H7 (cell line): ENCODE measurements around the gene ZBTB5. TPM values are rescaled to one million over a fixed set of nuclear protein-coding genes. Genes with fewer than 3 reads are reported as not detected.

Experiments used
- DNase-seq: peaks from one replicate; pipeline ENCODE4 v3.0.0; 2012
- H3K27me3 ChIP-seq: 2 replicates; pipeline ENCODE4 v1.6.0; 2011; ENCODE audit warnings: mild to moderate bottlenecking, low read length; ENCODE audit not compliant: control insufficient read depth, insufficient read depth
- H3K36me3 ChIP-seq: replicated peaks from 2 replicates; pipeline ENCODE4 v1.5.1; 2011; ENCODE audit warnings: low read length; ENCODE audit not compliant: control insufficient read depth, insufficient read depth
- H3K4me3 ChIP-seq: 2 replicates; pipeline ENCODE4 v1.5.1; 2011; ENCODE audit warnings: low read depth, mild to moderate bottlenecking, control low read depth, low read length, moderate library complexity; ENCODE audit not compliant: insufficient read depth
- total RNA-seq: library from RNA; depleted of rRNA; stranded (reverse); fragments of >200 nt; shearing (Covaris generic); gene quantifications from 2 replicates; pipeline ENCODE4 v1.2.3, GENCODE V29; 2014

Gene ZBTB5
- total RNA-seq, 1 experiment from 2014 or later, result 15.6 TPM

DNA sequence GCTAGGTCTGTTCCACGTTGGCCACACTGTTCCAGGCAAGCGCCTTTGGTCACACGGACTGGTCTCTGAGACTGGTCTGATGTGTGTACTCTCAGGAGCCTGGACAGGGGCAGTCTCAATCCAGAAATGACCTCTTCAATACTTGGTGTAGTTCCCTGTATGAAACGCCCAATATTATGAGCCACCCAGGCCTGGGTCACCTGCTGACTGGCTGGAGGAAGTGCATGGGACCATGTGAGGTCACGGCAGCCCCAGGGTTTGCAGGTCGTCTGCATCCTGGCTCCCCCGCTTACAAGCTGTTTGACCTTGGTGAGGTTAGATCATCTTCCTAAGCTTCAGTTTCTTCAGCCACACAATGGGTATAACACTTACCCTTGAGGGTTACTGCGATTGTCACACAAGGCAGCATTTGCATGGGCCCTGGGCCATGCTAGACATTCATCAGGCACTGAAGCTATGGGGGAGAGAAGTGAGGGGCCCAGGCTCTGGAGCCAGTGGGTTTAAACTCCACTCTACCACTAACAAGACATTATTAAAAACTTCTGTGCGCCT is 47.9 kb downstream of the ZBTB5 start:
- Histone ChIP-seq H3K27me3 (0 out of 2 replicates have a peak, but pooled peaks cover 2% of the 10 kb centered on the region), H3K36me3 (no peaks in the 10 kb centered on the region), H3K4me3 (no peak overlapping the region)
- DNase-seq, result no peak

DNA sequence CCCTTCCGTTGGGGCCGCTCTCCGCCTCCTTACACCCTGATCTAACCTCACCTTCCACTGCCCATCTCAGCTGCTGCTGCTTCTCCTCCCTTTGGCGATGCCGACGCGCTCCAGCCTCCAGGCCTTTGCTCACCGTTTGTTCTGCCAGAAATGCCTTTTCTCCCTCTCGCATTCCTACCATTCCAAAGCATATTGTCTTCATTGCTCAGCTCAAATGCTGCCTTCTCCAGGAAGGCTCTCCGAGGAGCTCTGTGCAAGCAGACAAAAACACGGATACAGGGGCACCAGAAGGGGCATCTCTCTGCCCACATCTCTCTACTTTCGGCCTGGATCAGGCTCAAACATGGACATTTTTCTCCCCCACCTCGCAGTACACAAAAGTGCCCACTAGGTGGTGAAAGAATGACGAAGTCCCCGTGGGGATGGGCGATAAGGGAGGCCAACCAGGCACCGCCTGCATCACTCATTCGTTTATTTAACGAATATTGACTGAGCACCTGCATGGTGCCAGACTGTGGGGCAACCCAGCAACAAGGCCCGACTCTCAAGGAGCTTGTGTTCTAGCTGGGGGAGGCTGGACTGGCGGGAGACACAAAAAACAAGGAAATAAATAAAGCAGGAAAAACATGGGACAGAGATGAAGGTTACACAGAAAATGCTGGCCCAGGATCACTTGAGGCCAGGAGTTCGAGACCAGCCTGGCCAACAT is 50.1 kb downstream of the ZBTB5 start:
- peak; percentile 85 for DNase-seq
- Histone ChIP-seq H3K4me3 (no peak overlapping the region), H3K27me3 (0 out of 2 replicates have a peak, but pooled peaks cover 2% of the 10 kb centered on the region), H3K36me3 (no peaks in the 10 kb centered on the region)

DNA sequence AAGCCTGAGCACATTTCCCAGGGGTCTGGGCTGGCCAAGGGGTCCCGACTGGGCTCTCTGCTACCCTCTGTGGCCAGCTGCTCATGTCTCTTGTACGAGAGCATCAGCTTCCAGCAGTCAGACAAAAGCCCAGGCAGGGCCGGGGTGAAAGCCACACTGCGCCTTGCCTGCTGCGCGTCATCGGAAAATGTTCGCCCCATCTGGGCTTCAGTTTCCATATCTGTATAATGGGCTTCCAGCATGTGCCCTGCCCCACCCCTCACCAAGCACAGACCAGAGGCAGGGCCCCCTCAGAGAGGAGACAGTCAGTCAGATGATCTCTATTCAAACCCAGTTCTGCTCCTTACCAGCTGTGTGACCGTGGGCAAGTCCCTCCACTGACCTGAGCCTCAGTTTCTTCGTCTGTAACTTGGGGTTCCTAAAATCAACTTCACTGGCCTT is 50.7 kb downstream of the ZBTB5 start:
- DNase-seq, result no peak
- H3K36me3 ChIP-seq, result no peaks in the 10 kb centered on the region
- H3K4me3 ChIP-seq, result no peak overlapping the region
- H3K27me3 ChIP-seq, result 0 out of 2 replicates have a peak, but pooled peaks cover 2% of the 10 kb centered on the region

DNA sequence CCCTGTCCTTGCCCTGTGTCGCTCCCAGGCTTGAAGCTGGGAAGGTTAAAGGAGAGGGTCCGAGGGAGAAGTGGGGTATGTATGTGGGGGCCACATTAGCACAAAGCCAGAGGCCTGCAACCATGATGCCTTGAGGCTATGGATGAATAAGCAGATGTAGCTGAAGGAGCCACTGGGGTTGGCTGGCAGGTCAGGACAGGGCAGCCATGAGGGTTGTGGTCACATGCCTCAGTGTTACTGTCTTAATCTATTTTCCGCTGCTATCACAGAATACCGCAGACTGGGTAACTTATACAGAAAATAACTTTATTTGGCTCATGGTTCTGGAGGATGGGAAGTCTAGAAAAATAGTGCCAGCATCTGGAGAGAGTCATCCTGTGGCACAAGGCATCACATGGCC is 51.9 kb downstream of the ZBTB5 start:
- DNase-seq, result no peak
- Histone ChIP-seq H3K27me3 (0 out of 2 replicates have a peak, but pooled peaks cover 2% of the 10 kb centered on the region), H3K36me3 (no peaks in the 10 kb centered on the region), H3K4me3 (no peak overlapping the region)

DNA sequence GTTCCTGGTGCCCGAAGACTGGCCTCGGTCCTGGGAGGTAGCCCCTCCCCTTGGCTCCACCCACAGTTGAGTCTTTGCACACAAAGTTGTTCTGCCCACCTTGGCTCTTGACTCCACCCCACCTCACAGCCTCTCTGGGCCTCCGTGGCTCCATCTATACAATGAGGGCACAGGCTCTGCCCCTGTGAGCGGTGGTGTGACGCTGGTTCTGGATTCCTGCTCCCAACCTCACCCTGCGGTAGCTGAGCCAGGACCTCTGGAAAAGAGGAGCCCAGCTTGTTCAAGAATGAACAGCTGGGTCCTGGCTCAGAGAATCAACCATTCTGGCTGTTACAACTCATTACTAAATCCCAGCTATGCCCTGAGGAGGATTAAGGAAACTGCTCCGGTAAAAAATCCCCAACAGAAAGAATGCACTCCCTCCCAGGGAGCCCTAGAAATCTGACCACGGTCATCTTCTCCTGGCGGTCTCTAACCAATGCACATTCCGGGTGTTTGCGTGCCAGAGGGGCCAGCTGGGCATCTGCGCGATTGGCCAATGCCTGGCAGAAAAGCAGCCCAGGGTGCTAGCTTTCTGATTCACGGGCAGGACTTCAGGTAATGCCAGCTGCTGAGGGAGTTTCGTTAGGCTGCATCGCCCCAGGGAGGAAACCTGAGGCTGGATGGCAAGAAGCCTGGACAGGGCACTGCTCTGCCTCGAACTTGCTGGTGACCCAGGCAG is 52.7 kb downstream of the ZBTB5 start:
- DNase-seq, result peak; percentile 60
- H3K4me3 ChIP-seq, result no peak overlapping the region
- H3K36me3 ChIP-seq, result no peaks in the 10 kb centered on the region
- H3K27me3 ChIP-seq, result 0 out of 2 replicates have a peak, but pooled peaks cover 2% of the 10 kb centered on the region

DNA sequence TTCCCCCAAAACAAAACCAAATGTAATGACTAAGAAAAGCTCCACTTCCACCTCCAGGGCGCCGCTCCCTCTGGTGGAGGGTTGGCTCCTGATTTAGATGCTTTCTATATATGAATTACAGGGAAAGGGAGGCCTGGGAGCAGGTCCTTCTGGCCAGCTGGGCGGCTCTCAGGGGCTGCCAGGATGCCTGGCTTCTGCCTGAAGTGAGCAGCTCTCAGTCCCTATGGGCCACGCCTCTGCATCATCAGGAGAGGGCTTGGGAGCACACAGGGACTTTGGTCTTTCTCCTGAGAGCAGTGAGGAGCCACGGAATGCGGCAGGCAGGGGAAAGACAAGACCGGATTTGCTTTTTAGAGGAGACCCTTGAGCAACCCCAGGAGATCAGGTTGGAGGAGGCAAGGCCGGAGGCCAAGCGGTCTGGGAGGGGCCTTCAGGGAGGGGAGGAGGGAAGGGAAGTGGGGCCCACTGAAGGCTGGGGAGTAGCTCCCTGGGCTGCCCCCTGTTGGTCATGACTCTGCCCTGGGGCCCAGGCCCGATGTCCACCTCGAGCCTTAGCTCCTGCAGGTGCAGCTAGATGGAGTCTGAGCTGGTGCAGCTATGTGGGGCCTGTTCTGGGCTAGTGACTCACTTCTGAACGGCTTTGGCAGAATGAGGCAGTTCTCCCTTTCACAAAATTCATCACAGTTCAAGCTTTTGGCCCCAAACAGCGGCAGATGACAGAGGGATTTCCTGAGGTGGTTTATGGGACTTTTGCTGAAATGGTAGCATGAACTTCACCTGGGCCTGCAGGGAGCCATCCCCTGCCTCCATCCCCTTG is 54.1 kb downstream of the ZBTB5 start:
- Histone ChIP-seq H3K36me3 (no peaks in the 10 kb centered on the region), H3K27me3 (0 out of 2 replicates have a peak, but pooled peaks cover 2% of the 10 kb centered on the region), H3K4me3 (no peak overlapping the region)
- peak; percentile 85 for DNase-seq

DNA sequence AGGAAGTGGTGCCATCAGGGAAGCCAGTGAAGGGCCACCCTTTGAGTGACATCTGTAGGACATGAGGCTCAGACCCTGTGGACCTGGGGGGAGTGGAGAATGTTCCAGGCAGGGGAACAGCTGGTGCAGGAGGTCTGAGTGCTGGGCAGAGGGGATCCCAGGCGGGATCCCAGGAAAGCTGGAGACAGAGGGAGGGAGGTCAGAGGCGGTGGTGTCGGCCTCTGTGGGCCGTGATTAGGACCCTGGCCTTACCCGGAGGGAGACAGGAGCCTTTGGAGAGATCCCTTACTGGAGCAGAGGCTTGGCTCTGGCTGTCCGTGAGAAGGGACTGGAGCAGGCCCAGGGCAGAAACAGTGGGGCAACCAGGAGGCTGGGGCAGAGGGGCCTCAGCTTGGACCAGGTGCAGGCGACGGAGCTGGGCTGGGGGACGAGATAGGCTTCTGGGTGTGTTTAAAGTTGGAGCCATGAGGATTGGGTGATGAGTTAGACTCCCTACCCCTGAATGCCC is 54.8 kb downstream of the ZBTB5 start:
- no peaks in the 10 kb centered on the region for H3K36me3 ChIP-seq
- DNase-seq, result no peak
- no peak overlapping the region for H3K4me3 ChIP-seq
- H3K27me3 ChIP-seq, result 0 out of 2 replicates have a peak, but pooled peaks cover 2% of the 10 kb centered on the region

DNA sequence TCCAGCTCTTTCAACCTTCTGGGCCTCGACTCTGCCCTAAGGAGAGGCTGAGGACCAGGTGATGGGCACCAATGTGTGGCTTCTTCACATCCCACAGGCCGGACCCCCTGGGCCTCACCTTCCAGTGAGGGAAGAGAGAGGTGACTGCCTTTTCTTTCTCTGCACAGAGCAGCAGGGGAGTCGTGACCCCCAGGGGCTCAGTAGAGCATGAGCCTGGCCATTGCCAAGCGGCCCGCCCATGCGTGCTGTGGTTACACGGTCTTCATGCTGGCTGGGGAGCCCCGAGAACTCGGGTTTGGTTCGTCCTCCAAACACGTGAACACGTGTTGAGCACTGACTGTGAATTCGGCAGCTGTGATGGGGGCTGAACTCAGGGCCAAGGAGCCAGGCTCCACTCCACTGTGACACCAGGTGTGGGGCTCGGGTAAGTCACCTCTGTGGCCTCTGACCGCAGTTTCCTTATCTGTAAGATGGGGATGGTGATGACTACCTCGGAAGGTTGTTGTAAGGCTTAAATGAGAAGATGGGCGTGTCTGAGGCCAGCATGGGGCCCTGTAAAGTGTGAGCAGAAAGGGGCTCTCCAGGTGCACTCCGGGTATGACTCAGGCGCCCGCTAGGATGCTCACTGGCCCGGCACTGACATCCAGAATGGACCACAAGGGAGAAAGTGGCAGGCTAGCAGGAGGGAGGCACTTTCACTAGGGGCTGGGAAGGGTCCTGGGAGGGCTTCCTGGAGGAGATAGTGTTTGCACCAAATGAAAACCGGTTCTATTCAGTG is 56.1 kb downstream of the ZBTB5 start:
- DNase-seq, result no peak
- Histone ChIP-seq H3K4me3 (no peak overlapping the region), H3K27me3 (no peaks in the 10 kb centered on the region), H3K36me3 (no peaks in the 10 kb centered on the region)

DNA sequence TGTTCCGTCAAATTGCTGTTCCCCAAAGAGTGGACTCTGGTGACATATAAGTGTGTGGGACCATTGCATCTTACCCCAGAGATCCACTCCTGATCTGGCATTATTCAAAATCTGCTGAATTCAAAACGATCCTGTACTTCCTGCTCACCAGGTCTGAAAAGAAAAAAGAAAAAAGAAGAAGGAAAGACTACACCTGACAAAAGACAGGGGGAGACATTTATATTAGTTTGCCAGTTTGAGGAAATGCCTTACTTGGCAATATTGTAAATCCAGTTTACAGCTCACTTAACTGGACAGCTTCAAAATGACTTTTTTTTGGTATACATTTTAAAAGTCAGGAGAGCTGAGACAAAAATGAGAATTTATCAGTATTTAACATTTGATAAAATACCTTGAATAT is 57.8 kb downstream of the ZBTB5 start:
- no peak overlapping the region for H3K4me3 ChIP-seq
- DNase-seq, result no peak
- no peaks in the 10 kb centered on the region for H3K27me3 ChIP-seq
- no peaks in the 10 kb centered on the region for H3K36me3 ChIP-seq

DNA sequence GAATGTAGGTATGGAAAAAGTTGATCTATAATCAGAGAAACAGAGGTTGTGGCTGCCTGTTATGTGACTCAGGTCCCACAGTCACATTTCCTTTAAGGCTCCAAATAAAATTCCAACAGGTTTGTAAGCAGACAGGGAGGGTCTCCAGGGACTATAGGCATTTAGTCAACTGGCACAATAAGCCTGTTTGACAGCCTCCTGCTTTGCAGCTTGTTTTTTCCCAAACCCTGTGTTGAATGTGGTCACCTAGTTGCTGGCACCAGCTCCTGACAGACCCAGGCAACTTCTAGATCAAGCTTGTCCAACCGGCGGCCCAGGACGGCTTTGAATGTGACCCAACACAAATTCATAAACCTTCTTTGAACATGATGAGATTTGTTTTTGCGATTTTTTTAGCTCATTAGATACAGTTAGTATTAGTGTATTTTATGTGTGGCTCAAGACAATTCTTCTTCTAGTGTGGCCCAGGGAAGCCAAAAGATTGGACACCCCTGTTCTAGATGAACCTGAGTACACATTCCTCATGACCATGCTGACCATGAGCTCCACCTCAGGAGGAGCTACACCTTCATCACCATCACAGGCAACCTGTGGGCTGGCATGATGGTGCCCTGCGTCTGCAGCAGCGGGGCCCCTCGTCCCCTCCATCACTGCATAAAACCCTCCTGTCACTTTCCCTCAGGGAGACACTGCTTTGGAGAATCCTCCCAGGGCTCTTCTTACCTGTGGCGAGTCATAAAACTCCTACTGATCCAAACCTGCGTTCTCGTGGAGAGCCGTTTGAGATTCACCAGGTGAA is 58.4 kb downstream of the ZBTB5 start:
- Histone ChIP-seq H3K36me3 (no peaks in the 10 kb centered on the region), H3K27me3 (no peaks in the 10 kb centered on the region), H3K4me3 (no peak overlapping the region)
- no peak for DNase-seq

DNA sequence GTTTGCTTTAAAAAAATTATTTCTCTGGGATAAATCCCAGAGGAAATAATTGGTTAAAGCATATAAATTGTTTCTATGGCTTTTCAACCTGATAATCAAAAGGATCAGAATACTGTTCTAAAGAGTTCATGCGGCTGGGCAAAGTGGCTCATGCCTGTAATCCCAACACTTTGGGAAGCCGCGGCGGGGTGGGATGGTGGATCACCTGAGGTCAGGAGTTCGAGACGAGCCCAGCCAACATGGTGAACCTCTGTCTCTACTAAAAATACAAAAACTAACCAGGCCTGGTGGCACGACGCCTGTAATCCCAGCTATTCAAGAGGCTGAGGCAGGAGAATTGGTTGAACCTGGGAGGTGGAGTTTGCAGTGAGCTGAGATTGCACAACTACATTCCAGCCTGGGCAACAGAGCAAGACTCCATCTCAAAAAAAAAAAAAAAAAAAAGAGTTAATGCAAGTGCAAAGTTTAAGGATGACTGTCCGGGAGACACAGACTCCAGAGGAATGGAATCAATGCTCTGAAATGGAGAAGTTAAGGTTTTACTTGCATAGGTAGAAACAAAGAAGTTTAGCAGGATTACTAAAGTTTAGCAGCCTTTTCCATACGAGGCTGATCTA is 59.4 kb downstream of the ZBTB5 start:
- H3K4me3 ChIP-seq, result no peak overlapping the region
- no peaks in the 10 kb centered on the region for H3K36me3 ChIP-seq
- no peaks in the 10 kb centered on the region for H3K27me3 ChIP-seq
- DNase-seq, result no peak

DNA sequence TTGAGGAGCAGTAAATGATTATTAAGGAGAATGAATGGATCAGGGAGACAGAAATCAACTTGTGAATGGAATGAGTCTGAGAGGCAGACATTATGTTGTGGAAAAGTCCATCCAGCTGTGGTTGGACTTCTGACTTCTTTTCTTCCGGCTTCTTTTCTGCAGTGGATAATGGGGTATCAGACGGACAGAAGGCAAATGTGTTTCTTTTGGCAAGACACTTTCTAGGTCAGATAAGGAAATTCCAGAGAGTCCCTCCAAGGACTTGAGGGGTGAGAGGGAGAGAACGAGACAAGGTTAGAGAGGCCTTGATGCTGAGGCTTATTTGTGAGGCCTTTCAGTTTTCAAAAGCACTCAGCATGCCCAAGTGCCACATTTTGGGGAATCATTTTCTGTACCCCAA is 59.9 kb downstream of the ZBTB5 start:
- H3K36me3 ChIP-seq, result no peaks in the 10 kb centered on the region
- H3K27me3 ChIP-seq, result no peaks in the 10 kb centered on the region
- DNase-seq, result no peak
- no peak overlapping the region for H3K4me3 ChIP-seq

DNA sequence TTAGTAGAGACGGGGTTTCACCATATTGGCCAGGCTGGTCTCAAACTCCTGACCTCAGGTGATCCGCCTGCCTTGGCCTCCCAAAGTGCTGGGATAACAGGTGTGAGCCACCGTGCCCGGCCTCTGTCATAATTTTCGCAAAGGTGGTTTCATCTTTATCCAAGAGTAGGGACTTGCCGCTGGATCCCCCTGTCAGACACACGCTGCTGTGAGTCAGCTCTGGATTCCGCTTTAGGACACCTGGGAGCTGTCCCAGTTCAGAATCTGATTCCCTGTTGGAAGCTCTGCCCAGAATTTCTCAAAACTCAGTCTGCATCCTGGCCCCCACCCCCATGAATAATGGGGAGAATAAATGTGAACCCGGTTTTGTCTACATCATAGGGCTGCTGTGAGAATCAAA is 60.7 kb downstream of the ZBTB5 start:
- no peak for DNase-seq
- Histone ChIP-seq H3K4me3 (no peak overlapping the region), H3K36me3 (no peaks in the 10 kb centered on the region), H3K27me3 (no peaks in the 10 kb centered on the region)
